ENCODE results near the gene PPP1R27. TPM values are rescaled to one million over a fixed set of nuclear protein-coding genes. Genes with fewer than 3 reads are reported as not detected.

PPP1R27 gene
- total RNA-seq, 1 donor from 2014 or later: not detected

GRCh38 chr17:81817758-81818147 is 17.1 kb downstream of the PPP1R27 start:
- FAIRE-seq (no peak), DNase-seq (ENCODE audit: low read depth) (no peak)
- H3K4me3 ChIP-seq (ENCODE audit: low read depth, low read length): no peak overlapping the region
- no peak for TF ChIP-seq CTCF (IDR thresholded peaks at IDR 0.05; ENCODE audit: insufficient read depth, low read length, severe bottlenecking)
- H3K36me3 ChIP-seq (ENCODE audit: control insufficient read depth, insufficient read depth, low read length): no peaks in the 10 kb centered on the region
- H3K27me3 ChIP-seq (ENCODE audit: control insufficient read depth, insufficient read depth, low read length): no peaks in the 10 kb centered on the region

GRCh38 chr17:81815646-81815986 is 19.2 kb downstream of the PPP1R27 start:
- TF ChIP-seq CTCF (IDR thresholded peaks at IDR 0.05; ENCODE audit: insufficient read depth, low read length, severe bottlenecking): no peak
- no peak overlapping the region for H3K4me3 ChIP-seq (ENCODE audit: low read depth, low read length)
- H3K27me3 ChIP-seq (ENCODE audit: control insufficient read depth, insufficient read depth, low read length): no peaks in the 10 kb centered on the region
- FAIRE-seq: no peak
- no peak for DNase-seq (ENCODE audit: low read depth)
- H3K36me3 ChIP-seq (ENCODE audit: control insufficient read depth, insufficient read depth, low read length): no peaks in the 10 kb centered on the region

- no peak overlapping the region for H3K4me3 ChIP-seq (ENCODE audit: low read depth, low read length)
- H3K27me3 ChIP-seq (ENCODE audit: control insufficient read depth, insufficient read depth, low read length): no peaks in the 10 kb centered on the region
- TF ChIP-seq CTCF (IDR thresholded peaks at IDR 0.05; ENCODE audit: insufficient read depth, low read length, severe bottlenecking): no peak
- H3K36me3 ChIP-seq (ENCODE audit: control insufficient read depth, insufficient read depth, low read length): no peaks in the 10 kb centered on the region
- no peak for FAIRE-seq
- DNase-seq (ENCODE audit: low read depth): no peak
These were observed 19.9 kb downstream of the PPP1R27 start for GRCh38 chr17:81814748-81815645.

GRCh38 chr17:81813861-81814683 is 20.8 kb downstream of the PPP1R27 start:
- Histone ChIP-seq H3K36me3 (ENCODE audit: control insufficient read depth, insufficient read depth, low read length) (no peaks in the 10 kb centered on the region), H3K27me3 (ENCODE audit: control insufficient read depth, insufficient read depth, low read length) (no peaks in the 10 kb centered on the region), H3K4me3 (ENCODE audit: low read depth, low read length) (no peak overlapping the region)
- DNase-seq (ENCODE audit: low read depth) (no peak), FAIRE-seq (no peak)
- TF ChIP-seq CTCF (IDR thresholded peaks at IDR 0.05; ENCODE audit: insufficient read depth, low read length, severe bottlenecking): no peak

GRCh38 chr17:81813371-81813684 is 21.5 kb downstream of the PPP1R27 start:
- no peaks in the 10 kb centered on the region for H3K27me3 ChIP-seq (ENCODE audit: control insufficient read depth, insufficient read depth, low read length)
- no peak for TF ChIP-seq CTCF (IDR thresholded peaks at IDR 0.05; ENCODE audit: insufficient read depth, low read length, severe bottlenecking)
- no peak for FAIRE-seq
- H3K4me3 ChIP-seq (ENCODE audit: low read depth, low read length): no peak overlapping the region
- no peak for DNase-seq (ENCODE audit: low read depth)
- H3K36me3 ChIP-seq (ENCODE audit: control insufficient read depth, insufficient read depth, low read length): no peaks in the 10 kb centered on the region

Data from bronchial epithelial cell (primary cell).